RWPE2 (cell line): ENCODE data around the gene FIGLA.

Source experiments
- ATAC-seq: fragments of 200-7000 bp; cut with Tn5 transposase; 3 replicates; pipeline ENCODE4 v1.9.1; 2021; ENCODE audit warnings: low read depth
- DNase-seq: peaks from one replicate; pipeline ENCODE4 v3.0.0-alpha.2; 2020; ENCODE audit warnings: low spot score
- H3K27ac ChIP-seq: fragments of 450-650 bp; 2 replicates; pipeline ENCODE4 v1.5.1; 2017; ENCODE audit warnings: mild to moderate bottlenecking; ENCODE audit not compliant: poor library complexity, severe bottlenecking
- H3K27me3 ChIP-seq: fragments of 250-450 bp; sonication (Bioruptor Pico); 2 replicates; pipeline ENCODE4 v1.5.1; 2021; ENCODE audit warnings: mild to moderate bottlenecking, moderate library complexity; ENCODE audit not compliant: insufficient read depth, poor library complexity, severe bottlenecking
- H3K36me3 ChIP-seq: fragments of 250-450 bp; sonication (Bioruptor Pico); 2 replicates; pipeline ENCODE4 v1.5.1; 2020; ENCODE audit warnings: low read depth, mild to moderate bottlenecking, moderate library complexity
- H3K4me1 ChIP-seq: fragments of 250-450 bp; sonication (Bioruptor Pico); 2 replicates; pipeline ENCODE4 v1.5.1; 2021; ENCODE audit warnings: mild to moderate bottlenecking, moderate library complexity; ENCODE audit not compliant: insufficient read depth, poor library complexity, severe bottlenecking
- H3K4me3 ChIP-seq: fragments of 250-450 bp; sonication (Bioruptor Pico); 2 replicates; pipeline ENCODE4 v1.5.1; 2021; ENCODE audit warnings: mild to moderate bottlenecking, moderate library complexity; ENCODE audit not compliant: severe bottlenecking
- H3K9me3 ChIP-seq: fragments of 250-450 bp; sonication (Bioruptor Pico); 2 replicates; pipeline ENCODE4 v1.5.1; 2021; ENCODE audit warnings: mild to moderate bottlenecking, moderate library complexity; ENCODE audit not compliant: severe bottlenecking
- TF ChIP-seq, protein P1 (sequence below): fragments of 450-650 bp; IDR thresholded peaks from one replicate; pipeline ENCODE4 v1.5.1; 2017; ENCODE audit warnings: mild to moderate bottlenecking, moderate library complexity; ENCODE audit not compliant: poor library complexity, severe bottlenecking

The FIGLA gene

DNA sequence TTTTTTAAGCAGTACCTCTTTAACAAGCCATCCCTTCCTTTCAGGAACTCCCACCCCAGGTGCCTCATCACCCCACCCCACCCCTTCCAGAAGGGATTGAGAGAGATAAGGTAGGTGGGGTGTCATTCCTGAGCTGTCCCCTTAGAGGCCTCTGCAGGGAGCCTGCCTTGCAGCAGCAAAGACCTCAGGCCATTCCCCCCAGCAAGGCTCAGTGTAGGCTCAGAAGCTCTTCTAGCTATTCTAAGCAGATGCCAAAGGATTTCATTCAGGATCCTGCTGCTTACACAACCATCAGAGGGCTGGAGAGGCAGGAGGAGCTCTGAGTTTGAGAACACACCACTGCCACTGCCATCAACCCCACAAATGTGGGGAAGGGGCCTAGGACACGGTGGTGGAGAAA, 5.8 kb upstream of the FIGLA start:
- no peaks in the 10 kb centered on the region for H3K9me3 ChIP-seq
- TF ChIP-seq, protein P1, sequence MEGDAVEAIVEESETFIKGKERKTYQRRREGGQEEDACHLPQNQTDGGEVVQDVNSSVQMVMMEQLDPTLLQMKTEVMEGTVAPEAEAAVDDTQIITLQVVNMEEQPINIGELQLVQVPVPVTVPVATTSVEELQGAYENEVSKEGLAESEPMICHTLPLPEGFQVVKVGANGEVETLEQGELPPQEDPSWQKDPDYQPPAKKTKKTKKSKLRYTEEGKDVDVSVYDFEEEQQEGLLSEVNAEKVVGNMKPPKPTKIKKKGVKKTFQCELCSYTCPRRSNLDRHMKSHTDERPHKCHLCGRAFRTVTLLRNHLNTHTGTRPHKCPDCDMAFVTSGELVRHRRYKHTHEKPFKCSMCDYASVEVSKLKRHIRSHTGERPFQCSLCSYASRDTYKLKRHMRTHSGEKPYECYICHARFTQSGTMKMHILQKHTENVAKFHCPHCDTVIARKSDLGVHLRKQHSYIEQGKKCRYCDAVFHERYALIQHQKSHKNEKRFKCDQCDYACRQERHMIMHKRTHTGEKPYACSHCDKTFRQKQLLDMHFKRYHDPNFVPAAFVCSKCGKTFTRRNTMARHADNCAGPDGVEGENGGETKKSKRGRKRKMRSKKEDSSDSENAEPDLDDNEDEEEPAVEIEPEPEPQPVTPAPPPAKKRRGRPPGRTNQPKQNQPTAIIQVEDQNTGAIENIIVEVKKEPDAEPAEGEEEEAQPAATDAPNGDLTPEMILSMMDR = no peak
- no peak for ATAC-seq
- no peaks in the 10 kb centered on the region for H3K4me1 ChIP-seq
- H3K4me3 ChIP-seq = no peak overlapping the region
- no peaks in the 10 kb centered on the region for H3K36me3 ChIP-seq
- H3K27me3 ChIP-seq = peaks cover 24% of the 10 kb centered on the region
- H3K27ac ChIP-seq = no peak overlapping the region
- no peak for DNase-seq

DNA sequence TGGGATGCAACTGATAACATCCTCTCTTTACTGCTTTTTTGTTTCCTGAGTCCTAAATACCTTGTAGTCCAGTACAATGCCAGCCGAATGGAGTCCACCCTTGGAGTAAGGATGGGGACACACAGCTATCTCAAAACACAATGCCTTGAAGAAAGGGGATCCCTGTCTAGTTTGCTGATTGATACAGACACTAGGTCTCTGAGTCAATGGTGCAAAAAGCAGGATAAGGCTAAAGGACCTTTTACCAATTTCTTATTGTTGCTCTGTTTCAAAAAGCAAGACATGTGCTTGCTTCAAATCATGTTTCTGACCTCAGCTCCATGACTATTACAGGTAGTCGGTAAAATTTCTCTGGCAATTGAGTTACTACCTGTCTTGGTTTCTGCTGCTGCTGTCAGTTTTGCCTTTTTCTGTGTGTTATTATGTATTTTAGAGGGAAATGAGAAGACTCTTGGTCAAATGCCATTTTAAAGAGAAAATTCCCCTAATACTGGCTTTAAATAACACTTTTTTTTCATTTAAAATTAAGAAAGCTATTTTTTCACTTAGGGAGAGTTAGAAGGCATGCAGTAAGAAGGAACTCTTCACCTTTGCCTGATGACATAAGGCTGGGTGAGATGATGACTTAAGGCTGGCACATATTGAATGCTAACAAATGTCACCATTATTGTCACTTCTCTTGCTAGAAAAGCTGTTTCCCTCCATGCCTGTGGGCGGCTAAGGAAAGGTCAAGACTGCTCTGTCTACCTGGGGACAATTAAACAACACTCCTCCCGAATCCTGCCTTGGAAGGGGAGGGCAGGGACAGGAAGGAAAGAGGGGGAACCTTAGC, 4.9 kb upstream of the FIGLA start:
- TF ChIP-seq, protein P1 = no peak

DNA sequence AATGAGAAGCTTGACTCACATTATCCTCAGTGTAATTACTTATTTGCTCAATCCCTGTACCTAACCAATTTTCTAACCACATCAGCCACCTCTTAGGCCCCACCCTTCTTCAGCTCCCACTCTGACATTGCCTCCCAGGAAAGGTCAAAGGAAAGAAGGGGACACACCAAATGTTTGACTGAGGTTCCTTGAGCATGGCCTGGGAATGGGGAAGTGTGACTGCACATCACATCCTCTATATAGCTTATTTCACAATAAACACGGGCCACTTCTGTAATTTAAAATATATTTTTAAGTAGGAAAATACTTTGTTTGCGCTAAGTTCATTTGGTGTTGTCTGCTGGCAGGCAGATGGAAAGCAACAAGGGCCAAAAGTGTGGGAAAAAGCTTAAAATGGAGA, 3.0 kb upstream of the FIGLA start:
- Histone ChIP-seq H3K9me3 (no peaks in the 10 kb centered on the region), H3K27ac (no peak overlapping the region), H3K4me3 (no peak overlapping the region), H3K36me3 (no peaks in the 10 kb centered on the region), H3K27me3 (peaks cover 52% of the 10 kb centered on the region), H3K4me1 (no peaks in the 10 kb centered on the region)
- DNase-seq (no peak), ATAC-seq (no peak)
- TF ChIP-seq, protein P1 = no peak

More for the DNA sequence above, 4.9 kb upstream of the FIGLA start:
- Histone ChIP-seq H3K4me1 (no peaks in the 10 kb centered on the region), H3K27me3 (peaks cover 32% of the 10 kb centered on the region), H3K9me3 (no peaks in the 10 kb centered on the region), H3K27ac (no peak overlapping the region), H3K36me3 (no peaks in the 10 kb centered on the region), H3K4me3 (no peak overlapping the region)
- ATAC-seq (no peak), DNase-seq (no peak)

DNA sequence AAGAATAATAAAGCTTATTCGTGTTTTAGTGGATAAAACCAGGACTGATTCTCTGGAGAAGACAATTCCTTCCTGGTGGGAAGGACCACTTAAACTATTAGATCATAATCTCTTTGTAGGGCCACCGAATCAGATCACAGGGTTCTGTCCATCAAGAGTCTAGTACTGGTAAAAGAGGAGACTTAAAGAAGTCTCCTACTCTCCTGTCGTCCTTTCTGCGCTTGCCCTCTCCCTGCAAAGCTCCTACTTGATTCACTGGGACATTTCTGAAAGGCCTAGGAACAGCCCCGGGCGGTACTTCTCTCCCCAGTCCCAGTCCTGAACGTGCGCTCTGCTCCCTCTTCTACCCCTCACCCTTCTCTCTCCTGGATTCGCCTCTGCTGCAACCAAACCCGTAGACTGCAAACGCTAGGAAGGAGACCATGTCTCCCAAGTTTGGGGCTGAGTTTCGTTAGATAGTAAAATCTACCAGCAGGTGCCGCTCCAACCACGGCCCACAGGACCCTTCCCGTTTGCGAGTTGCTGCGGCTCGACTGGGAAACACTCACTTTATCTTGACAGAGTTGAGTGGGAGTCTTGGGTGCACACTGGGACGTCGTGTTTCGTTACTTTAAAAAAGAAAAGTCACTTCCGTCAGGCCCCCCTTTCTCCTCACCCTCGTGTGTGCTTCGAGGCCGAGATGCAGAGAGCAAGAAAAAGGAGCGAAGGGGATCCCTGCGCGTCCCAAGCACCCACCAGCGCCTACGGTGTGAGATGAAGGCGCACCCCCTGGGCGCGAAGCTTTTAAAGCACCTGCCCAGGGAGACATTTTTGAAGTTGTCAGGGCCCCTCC, 923 bp downstream of the FIGLA start:
- no peaks in the 10 kb centered on the region for H3K9me3 ChIP-seq
- ATAC-seq (peak; percentile 81), DNase-seq (no peak)
- H3K36me3 ChIP-seq = no peaks in the 10 kb centered on the region
- no peak overlapping the region for H3K4me3 ChIP-seq
- peaks cover 65% of the 10 kb centered on the region for H3K27me3 ChIP-seq
- H3K27ac ChIP-seq = no peak overlapping the region
- TF ChIP-seq, protein P1 = peak; percentile 85
- H3K4me1 ChIP-seq = no peaks in the 10 kb centered on the region
